OCI-LY1 (cell line): ENCODE results near the gene SOX10.

Experiments used
- EZH2 ChIP-seq: fragments of 200-600 bp; sonication (generic), shearing (Covaris generic); IDR thresholded peaks from 2 replicates; pipeline ENCODE4 v1.8.0; 2017; ENCODE audit warnings: borderline replicate concordance, mixed run types, mild to moderate bottlenecking, antibody characterized with exemption, low read length, moderate library complexity, mixed read lengths
- TF ChIP-seq, protein P1 (sequence below): fragments of 200-600 bp; sonication (generic), shearing (Covaris generic); IDR thresholded peaks from 2 replicates; pipeline ENCODE4 v1.5.1; 2017; ENCODE audit warnings: mild to moderate bottlenecking, antibody characterized with exemption, low read length, moderate library complexity, mixed read lengths

- TF ChIP-seq, protein P1, sequence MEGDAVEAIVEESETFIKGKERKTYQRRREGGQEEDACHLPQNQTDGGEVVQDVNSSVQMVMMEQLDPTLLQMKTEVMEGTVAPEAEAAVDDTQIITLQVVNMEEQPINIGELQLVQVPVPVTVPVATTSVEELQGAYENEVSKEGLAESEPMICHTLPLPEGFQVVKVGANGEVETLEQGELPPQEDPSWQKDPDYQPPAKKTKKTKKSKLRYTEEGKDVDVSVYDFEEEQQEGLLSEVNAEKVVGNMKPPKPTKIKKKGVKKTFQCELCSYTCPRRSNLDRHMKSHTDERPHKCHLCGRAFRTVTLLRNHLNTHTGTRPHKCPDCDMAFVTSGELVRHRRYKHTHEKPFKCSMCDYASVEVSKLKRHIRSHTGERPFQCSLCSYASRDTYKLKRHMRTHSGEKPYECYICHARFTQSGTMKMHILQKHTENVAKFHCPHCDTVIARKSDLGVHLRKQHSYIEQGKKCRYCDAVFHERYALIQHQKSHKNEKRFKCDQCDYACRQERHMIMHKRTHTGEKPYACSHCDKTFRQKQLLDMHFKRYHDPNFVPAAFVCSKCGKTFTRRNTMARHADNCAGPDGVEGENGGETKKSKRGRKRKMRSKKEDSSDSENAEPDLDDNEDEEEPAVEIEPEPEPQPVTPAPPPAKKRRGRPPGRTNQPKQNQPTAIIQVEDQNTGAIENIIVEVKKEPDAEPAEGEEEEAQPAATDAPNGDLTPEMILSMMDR: no peak
- TF ChIP-seq EZH2: no peak
These were observed 12.3 kb upstream of the SOX10 start for GRCh38 chr22:37996515-37997246.
